ENCODE measurements around the gene ZNF322.
A peak's percentile ranks its signal among the peaks of the same experiment; 100 is the strongest.

ZNF322 gene

DNA sequence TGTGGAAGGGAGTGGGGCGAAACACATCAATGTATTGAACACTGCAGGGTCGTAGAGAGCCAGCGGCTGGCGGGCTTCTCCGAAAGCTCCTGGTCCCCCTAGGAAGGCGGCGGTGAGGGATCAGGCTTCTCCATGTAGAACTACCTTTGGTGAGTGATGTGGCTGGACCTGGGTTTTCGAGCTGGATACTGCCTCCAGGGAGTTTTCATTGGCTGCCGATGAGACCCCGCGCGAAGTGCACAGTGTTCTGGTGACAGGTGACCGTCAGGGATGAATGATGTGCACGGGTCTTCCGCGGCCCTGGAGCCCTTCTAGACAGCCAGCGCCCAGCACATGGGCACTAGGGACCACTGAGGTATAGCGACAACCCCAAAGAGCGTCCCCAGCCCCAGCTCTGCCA, 46.3 kb downstream of the ZNF322 start:
- no peak for DNase-seq

DNA sequence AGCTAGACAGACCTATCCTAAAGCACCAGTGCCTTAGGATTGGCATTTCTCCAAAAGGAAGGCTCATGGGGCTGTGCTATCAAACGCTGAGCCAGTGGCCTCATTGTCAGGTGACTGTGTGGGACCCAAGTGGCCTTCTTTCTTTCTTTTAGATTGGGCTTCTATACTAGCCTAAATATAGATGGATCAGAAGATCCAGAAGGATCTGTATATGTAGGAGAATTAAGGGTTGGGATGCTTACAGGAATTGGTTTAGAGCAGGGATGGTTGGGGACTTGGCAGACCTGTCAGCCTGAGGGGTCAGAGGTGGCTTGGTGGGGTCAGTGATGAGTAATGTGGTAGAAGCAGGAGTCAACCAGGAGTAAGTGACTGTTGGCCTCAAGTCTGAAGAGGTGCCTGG, 47.9 kb downstream of the ZNF322 start:
- no peak for DNase-seq

DNA sequence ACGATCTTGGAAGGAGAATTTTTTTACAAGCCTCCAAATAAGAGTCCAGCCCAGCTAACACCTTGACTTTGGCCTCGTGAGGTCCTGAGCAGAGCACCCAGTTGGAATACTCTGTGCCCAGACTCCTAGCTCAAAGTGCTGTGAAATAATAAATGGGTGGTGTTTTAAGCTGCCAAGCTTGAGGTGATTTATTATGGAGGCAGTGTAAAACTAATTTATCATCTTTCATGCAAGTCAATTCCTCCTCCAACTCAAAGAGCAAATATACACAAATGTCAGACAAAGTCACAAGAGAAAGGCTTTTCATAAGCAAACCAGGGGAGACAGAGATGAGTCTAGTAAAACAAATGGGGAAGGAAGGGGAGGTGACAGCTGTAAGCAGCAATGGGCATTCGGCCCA, 50.1 kb downstream of the ZNF322 start:
- no peak for DNase-seq

DNA sequence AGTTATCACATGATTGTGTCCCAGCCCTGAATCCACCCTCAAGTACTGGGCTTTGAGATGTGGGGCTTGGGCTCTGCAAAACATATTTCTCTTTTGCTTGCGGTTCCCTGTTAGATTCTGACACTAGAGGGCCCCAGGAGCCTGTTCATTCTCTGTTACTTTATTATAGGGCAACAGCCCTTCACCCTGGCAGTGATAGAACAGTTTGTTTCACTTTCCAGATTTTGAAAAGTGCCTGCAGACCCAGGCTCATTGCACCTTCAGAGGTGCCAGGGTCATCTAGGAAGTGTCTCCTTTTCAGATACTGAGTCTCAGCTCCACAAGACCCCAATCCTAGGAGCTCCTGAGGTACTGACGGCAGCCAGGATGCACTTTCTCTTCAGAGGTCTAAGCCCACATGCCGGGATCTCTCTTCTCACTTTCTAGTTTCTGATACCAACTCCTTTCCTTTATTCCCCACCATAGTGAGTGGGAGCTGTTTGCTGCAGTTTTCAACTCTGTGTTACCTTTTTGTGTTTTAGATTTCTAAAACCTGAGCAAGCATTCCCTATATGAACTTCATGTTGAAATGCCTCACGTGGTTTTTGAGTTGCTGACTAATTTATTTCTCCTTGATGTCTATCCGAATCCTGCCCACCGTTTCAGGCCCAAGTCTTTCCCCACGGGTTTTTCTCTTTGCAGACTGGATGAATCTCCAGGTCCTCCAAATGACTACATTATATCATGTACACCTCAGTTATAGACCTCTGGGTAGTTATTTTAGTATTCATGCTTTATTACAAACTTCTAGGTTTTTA, 51.9 kb downstream of the ZNF322 start:
- DNase-seq = peak; percentile 45

DNA sequence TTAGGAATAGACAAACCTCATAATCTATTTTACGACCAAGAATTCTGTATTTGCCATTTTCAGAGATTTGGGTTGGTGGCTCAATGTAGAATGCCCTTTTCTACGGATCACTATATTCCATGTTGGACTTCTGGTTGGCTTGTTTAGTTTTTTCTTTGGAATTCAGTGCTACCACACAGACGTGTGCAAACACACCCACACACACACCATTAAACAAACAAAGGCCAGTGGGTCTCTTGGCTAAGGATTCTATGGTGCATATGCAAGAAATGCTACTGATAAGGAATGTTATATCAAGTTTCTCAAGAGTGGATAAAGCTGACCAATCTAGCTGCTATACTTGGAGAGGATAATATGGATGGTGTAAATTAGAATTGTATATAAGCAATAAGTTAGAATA, 54.7 kb downstream of the ZNF322 start:
- no peak for DNase-seq

DNA sequence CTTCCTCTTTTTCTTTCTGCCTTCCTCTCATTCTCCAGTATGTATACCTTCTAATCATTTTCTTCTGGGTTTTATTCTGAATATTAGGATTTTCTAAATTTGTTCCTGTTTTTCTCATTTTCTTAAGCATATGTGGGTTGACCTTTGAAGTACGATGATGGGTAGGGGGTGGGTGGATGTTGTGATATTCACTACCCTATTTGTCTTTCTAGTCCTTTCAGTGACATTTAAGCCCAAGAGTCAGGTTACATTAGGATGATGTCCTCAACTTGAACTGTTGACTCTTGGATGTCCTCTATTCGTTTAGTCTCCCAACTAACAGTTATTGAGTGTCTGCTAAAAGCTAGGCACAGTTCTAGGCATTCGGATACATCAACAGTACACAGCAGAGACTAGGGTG, 55.5 kb downstream of the ZNF322 start:
- no peak for DNase-seq

DNA sequence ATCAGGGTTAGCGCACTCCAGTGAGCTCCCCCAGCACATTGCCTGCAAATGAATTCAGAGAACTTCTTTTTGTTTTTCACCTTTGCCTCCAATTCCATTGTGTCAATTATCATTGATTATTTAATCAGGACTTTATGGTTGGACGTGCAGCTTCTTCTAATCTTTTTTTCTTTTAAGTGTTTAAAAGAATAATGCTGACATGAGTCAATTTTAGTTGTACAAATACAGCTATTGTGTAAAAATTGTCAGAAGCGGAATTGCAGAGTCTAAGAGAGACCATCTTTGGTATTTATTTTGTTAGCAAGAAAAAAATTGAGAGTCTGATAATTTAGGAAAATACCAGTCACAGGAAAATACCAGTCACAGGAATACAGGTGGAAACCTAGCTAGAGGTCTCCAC, 57.3 kb downstream of the ZNF322 start:
- DNase-seq = no peak

DNA sequence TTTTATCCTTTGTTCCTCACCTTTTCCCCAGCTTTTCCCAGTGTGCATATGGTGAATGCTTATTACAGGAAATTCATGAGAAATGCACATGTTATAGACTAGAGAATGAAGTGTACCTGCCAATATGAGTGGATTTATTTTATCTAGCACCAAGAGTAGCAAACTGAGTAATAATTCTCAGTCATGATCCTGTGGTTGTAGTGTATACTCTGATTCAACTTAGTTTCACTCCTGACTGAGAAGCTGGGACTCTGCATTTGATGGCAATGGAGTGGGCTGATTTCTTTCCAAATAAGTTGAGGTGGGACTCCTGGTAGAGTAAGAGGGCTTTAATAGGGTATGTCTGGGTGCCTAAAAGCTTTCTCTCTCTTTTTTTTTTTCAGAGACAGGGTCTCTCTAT, 58.8 kb downstream of the ZNF322 start:
- DNase-seq = no peak

DNA sequence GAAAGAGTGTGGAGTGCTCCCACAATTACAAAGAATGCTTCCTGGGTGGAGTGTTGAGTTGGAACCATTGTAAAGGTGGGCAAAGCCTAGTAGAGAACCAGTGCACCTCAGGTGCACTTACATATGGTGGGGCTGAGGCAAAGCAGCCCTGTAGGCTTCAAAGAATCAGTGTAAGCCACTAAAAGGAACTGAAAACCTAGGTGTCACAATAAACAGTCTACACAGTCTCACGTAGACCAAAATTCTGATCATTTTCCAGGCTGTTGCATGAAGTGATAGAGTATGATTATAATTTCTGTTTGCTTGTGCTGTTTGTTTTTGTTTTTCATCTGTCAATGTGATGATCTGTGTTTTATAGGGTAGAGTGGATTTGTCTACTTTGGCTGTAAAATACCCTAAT, 60.0 kb downstream of the ZNF322 start:
- no peak for DNase-seq

DNA sequence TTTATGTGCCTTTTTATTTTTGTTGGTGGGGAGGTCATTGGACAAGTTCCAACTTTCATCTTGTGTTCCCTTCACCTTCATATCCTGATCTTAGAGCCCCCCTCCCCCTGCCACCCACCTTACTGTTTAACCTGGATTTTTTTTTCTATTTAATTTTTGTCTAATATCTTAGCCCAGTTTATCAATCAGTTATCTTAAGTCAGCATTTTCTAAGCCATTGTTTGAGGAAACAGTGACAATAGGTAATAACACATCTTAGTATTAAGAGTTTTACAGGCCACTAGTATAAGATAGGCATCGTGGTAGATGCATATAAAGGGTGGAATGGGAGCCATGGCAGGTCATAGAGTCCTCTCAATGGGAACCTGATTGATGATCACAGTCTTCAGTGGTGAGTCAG, 60.4 kb downstream of the ZNF322 start:
- DNase-seq = no peak

DNA sequence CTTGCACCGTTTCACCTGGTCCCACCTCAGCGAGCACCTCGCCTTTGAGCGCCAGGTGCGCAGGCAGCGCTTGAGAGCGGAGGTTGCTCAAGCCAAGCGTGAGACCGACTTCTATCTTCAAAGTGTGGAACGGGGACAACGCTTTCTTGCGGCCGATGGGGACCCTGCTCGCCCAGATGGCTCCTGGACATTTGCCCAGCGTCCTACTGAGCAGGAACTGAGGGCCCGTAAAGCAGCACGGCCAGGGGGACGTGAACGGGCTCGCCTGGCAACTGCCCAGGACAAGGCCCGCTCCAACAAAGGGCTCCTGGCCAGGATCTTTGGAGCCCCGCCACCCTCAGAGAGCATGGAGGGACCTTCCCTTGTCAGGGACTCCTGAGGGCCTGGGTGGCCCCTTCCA, 61.3 kb downstream of the ZNF322 start:
- no peak for DNase-seq

DNA sequence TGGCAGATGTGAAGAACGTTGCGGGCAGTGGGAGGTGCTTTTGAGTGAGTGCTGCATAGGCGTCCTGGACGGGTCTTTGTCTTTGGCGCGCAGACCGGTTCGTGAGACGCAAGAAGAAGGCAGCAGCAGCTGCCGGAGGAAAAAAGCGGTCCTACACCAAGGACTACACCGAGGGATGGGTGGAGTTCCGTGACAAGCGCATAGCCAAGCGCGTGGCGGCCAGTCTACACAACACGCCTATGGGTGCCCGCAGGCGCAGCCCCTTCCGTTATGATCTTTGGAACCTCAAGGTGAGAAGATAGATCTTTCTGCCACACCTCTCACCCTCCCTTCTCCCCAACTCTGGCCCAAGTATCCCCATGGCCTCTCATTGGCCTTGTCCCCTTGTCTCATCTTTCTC, 61.7 kb downstream of the ZNF322 start:
- DNase-seq = no peak

DNA sequence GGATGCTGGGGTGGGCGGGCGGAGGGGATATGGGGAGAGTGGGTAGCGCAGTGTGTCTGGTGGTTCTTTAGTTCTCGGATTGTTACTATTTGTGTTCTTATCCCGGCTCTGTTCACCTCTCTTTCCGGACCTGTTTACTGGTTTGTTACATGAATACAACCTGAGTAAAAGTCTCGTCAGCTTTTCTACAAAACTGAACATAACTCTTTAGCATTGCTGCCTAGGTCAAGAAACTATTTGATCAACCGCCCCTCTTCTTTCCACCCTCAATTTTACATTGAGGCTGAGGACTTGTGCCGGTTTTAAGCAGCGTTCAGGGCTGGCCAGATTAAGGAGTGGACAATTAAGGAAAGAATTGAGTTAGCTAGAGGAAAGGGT, 62.2 kb downstream of the ZNF322 start:
- DNase-seq = no peak

DNA sequence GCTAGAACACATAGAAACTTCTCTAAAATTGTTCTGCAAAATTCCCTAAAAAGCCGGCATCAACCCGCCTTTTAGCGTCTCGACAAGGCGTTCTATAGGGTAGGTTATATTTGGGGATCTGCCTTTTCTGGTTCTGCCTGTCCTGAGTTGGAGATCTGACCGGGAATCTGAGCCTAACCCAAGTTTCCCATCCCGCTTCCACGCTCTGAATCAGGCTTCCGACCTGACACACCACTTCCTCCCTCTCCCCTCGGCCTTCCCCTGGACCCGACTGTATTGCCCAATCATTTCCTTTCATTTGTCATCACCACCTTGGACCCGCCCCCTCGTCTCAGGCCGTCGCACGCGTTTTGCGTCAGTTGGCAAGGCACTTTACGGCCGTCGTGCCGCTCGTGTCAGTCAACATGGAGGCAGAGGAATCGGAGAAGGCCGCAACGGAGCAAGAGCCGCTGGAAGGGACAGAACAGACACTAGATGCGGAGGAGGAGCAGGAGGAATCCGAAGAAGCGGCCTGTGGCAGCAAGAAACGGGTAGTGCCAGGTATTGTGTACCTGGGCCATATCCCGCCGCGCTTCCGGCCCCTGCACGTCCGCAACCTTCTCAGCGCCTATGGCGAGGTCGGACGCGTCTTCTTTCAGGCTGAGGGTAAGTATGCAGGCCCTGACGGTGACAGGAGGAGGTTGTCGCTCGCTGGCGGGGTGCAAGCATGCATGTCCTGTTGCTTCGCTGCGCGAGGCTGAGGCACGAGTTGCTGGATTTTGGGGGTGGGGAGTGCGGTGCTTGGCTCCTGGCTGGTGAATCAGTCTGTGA, 62.8 kb downstream of the ZNF322 start, which contains the start of gene ABT1:
TSS of gene ABT1 (plus strand) at position 375 of the 810 bp plus-strand sequence. CDS start at position 405, 30 bp downstream.
- peak; percentile 95 for DNase-seq

DNA sequence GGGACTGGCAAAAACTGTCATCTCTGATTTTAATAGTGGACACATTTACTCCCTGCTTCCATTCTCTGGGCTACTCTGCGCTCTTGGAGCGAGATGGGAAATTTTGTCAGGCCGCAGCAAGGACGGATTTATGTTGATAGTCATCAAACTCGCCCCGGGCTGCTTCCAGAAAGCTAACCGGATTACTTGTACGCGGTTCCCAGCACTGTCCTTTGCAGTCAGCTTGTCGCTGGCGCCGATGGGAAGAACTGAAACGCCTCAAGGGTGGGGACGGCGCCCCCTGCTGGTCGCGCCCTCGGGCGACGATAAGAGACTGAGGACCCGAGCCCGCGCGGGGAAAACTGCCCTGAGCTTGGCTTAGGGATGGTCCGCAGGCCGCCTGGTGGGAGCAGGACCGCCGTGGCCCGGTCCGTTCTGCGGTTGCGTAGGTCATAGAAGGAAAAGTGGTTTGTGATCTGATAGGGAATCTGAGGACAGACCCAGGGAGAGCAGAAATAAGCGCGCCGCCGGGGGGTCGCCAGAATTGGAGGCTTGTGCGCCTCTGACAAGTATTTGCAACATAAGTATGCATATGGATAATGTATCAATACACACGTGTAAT, 63.8 kb downstream of the ZNF322 start:
- DNase-seq = peak; percentile 80

DNA sequence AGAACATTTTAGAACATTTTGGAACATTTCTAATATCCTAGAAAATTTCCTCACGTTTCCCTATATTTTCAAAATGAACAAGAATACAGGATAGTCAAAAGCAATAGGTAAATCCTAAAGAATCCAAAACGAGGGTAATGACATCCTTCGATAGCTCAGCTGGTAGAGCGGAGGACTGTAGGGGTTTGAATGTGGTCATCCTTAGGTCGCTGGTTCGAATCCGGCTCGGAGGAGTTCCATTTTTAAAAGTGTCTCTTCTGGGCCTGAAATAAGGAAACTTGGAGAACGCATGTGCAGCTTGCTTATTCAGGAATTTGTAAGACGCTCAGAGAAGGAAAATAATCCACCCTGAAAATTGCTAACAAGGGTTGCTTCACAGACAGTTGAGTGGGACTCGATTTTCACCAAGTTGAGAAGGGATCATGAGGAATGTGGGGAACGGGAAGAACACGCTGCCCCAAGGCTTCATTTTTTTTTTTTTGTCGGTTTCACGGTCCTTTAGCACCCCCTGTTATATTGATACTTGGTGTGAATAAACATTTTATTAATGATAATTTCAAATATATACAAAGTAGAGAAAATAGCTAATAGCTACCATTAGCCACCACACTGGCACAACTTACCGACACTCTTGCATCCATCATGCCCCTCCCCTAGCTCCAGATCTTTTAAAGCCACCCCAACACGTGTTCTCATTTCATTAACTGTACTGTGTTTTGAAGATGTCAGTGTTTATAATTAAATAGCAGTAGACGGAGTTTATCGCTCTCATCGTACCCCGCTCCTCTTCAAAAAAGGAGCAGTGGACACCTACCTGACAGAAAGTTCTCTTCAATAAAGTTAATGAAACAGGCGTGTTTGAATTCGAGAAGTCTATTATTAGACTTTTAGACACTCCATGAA, 64.6 kb downstream of the ZNF322 start:
- DNase-seq = no peak

DNA sequence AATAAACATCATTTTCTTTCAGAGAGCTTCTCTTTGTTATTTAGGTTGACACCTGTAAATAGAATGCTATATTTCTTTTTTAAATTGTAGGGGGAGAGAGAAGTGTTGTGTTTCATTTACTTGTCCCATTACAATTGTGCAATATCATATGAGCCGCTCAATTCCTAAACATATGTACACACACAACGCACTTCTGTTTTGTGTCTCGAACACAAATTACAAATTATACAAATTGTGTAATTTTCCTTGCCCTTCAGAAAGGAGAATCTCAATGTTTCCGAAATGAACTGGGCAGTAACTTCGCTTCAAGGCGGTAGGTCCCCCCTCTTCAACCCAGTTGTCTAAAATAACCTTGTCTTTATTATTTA, 65.4 kb downstream of the ZNF322 start:
- DNase-seq = no peak

DNA sequence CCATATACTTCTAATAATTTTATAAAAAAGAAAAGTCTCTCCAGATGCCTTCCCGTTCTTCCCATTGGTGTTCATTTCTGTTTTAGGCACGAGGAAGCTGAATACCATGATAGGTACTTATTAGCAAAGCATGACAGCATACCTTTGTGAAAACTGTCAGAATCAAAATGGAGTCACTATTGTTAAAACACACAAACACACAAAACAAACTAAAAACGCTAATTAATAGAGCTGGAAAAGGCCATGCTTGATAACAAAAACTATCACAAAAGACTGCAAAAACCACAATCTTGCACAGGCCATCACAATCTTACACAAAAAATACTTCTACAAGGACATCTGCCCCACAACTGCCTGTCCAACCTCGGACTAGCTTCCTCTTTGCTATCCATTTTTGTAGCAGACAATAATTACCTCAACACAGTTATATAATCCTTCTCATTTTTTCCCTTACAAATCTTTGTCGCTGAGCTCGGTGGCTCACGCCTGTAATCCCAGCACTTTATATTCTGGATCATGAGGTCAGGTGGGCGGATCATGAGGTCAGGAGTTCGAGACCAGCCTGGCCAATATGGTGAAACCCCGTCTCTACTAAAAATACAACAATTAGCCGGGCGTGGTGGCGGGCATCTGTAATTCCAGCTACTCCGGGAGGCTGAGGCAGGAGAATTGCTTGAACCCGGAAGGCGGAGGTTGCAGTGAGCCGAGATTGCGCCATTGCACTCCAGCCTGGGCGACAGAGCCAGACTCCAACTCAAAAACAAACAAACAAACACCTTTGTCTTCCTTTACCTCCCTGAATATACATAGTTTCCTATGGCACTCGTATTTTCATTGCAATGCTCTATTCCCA, 66.0 kb downstream of the ZNF322 start:
- DNase-seq = no peak

DNA sequence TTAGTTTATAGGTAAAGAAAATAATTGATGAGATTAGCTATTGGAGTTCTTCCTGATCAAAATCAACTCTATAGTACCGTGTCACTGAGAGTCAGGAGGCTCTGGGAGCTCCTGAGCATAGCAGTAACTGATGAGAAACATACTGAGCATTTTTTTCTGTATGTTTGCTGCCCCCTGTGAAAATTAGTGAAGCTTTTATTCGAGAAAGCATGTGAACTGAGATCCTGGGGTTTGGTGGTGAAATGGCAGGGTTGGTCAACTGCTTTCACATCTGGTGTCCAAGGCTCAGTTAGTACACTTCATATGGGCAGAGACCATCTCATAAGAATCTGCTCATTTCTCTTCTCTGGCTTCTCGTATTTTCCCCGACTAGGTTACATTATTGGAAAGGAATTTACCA, 66.9 kb downstream of the ZNF322 start:
- DNase-seq = no peak

DNA sequence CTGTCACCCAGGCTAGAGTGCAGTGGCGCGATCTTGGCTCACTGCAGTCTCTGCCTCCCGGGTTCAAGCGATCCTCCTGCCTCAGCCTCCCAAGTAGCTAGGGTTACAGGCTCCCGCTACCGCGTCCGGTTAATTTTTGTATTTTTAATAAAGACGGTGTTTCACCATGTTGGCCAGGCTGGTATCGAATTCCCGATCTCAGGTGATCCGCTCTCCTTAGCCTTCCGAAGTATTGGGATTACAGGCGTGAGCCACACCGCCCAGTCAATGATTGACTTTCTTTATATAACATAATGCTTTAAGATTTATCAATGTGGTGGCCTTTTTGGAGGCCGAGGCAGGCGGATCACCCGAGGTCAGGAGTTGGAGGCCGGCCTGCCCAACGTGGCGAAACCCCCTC, 70.6 kb downstream of the ZNF322 start:
- DNase-seq = no peak
